HEK293 (cell line): ENCODE measurements around the gene HPX.

Experiments
- GLI4 ChIP-seq: fragments of 450-650 bp; formaldehyde crosslinking; IDR thresholded peaks from 2 replicates; pipeline ENCODE4 v1.5.1; 2016; ENCODE audit warnings: missing biosample characterization, missing genetic modification characterization
- REPIN1 ChIP-seq: fragments of 450-650 bp; formaldehyde crosslinking; IDR thresholded peaks from 2 replicates; pipeline ENCODE4 v1.5.1; 2017; ENCODE audit warnings: missing biosample characterization, missing genetic modification characterization, low read depth
- WT1 ChIP-seq: fragments of 450-650 bp; formaldehyde crosslinking; IDR thresholded peaks from 2 replicates; pipeline ENCODE4 v1.5.1; 2016; ENCODE audit warnings: missing biosample characterization, missing genetic modification characterization
- ZNF121 ChIP-seq: fragments of 450-650 bp; formaldehyde crosslinking; IDR thresholded peaks from 2 replicates; pipeline ENCODE4 v1.5.1; 2016; ENCODE audit warnings: missing biosample characterization, missing genetic modification characterization
- ZNF76 ChIP-seq: fragments of 450-650 bp; formaldehyde crosslinking; IDR thresholded peaks from 2 replicates; pipeline ENCODE4; 2016; ENCODE audit warnings: low read depth, missing biosample characterization, missing genetic modification characterization, borderline replicate concordance
- TF ChIP-seq, protein P1 (sequence below): fragments of 450-650 bp; formaldehyde crosslinking; IDR thresholded peaks from 2 replicates; pipeline ENCODE4 v1.5.1; 2016; ENCODE audit warnings: missing biosample characterization, missing genetic modification characterization
- TF ChIP-seq, protein P2 (sequence below): fragments of 450-650 bp; formaldehyde crosslinking; IDR thresholded peaks from 2 replicates; pipeline ENCODE4 v1.5.1; 2016; ENCODE audit warnings: missing biosample characterization, missing genetic modification characterization
- TF ChIP-seq, protein P3 (sequence below): fragments of 450-650 bp; IDR thresholded peaks from 2 replicates; pipeline ENCODE4 v1.5.1; 2018; ENCODE audit warnings: missing biosample characterization, mild to moderate bottlenecking, missing genetic modification characterization
- TF ChIP-seq, protein P4 (sequence below): fragments of 450-650 bp; formaldehyde crosslinking; IDR thresholded peaks from 2 replicates; pipeline ENCODE4 v1.5.1; 2016; ENCODE audit warnings: missing biosample characterization, missing genetic modification characterization

DNA sequence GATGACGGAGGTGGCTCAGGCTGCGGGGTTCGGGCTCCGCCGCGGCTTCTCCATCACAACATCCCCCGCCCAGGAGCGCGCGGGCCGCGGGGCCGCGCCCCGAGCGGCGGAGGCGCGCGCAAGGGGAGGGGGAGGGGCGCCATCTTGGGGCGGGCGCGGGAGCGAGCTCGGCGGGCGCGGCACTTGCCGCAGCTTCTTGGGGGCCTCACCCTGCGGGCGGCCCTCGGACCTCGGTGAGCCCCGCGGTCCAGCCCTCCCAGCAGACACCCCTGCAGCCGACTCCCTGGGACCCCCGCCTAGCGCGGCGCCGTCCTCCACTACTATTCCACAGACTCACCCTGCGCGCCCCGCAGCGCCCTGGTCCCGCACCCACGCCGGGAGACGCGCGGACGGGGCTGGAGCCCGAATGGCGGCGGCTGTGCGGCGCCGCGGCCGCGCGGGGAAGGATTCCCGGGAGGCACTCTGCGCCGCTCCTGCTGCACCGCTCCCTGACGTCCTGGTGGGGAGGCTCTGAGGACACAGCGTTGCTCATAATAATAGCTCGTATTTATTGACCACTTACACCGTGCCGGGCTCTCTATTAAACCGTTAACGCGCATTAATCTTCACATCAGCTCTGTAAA lies 21.7 kb downstream of the HPX start, which contains the start of gene APBB1:
- TF ChIP-seq WT1 (tag by site-specific recombination) = no peak
- TF ChIP-seq, protein P1, sequence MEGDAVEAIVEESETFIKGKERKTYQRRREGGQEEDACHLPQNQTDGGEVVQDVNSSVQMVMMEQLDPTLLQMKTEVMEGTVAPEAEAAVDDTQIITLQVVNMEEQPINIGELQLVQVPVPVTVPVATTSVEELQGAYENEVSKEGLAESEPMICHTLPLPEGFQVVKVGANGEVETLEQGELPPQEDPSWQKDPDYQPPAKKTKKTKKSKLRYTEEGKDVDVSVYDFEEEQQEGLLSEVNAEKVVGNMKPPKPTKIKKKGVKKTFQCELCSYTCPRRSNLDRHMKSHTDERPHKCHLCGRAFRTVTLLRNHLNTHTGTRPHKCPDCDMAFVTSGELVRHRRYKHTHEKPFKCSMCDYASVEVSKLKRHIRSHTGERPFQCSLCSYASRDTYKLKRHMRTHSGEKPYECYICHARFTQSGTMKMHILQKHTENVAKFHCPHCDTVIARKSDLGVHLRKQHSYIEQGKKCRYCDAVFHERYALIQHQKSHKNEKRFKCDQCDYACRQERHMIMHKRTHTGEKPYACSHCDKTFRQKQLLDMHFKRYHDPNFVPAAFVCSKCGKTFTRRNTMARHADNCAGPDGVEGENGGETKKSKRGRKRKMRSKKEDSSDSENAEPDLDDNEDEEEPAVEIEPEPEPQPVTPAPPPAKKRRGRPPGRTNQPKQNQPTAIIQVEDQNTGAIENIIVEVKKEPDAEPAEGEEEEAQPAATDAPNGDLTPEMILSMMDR = no peak
- TF ChIP-seq ZNF76 (tag by site-specific recombination) = no peak
- TF ChIP-seq REPIN1 (tag by site-specific recombination) = no peak
- no peak for TF ChIP-seq GLI4
- TF ChIP-seq, protein P2, sequence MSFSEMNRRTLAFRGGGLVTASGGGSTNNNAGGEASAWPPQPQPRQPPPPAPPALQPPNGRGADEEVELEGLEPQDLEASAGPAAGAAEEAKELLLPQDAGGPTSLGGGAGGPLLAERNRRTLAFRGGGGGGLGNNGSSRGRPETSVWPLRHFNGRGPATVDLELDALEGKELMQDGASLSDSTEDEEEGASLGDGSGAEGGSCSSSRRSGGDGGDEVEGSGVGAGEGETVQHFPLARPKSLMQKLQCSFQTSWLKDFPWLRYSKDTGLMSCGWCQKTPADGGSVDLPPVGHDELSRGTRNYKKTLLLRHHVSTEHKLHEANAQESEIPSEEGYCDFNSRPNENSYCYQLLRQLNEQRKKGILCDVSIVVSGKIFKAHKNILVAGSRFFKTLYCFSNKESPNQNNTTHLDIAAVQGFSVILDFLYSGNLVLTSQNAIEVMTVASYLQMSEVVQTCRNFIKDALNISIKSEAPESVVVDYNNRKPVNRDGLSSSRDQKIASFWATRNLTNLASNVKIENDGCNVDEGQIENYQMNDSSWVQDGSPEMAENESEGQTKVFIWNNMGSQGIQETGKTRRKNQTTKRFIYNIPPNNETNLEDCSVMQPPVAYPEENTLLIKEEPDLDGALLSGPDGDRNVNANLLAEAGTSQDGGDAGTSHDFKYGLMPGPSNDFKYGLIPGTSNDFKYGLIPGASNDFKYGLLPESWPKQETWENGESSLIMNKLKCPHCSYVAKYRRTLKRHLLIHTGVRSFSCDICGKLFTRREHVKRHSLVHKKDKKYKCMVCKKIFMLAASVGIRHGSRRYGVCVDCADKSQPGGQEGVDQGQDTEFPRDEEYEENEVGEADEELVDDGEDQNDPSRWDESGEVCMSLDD (tag by site-specific recombination) = no peak
- TF ChIP-seq, protein P3, sequence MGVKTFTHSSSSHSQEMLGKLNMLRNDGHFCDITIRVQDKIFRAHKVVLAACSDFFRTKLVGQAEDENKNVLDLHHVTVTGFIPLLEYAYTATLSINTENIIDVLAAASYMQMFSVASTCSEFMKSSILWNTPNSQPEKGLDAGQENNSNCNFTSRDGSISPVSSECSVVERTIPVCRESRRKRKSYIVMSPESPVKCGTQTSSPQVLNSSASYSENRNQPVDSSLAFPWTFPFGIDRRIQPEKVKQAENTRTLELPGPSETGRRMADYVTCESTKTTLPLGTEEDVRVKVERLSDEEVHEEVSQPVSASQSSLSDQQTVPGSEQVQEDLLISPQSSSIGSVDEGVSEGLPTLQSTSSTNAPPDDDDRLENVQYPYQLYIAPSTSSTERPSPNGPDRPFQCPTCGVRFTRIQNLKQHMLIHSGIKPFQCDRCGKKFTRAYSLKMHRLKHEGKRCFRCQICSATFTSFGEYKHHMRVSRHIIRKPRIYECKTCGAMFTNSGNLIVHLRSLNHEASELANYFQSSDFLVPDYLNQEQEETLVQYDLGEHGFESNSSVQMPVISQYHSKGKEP = no peak
- TF ChIP-seq ZNF121 = no peak
- TF ChIP-seq, protein P4, sequence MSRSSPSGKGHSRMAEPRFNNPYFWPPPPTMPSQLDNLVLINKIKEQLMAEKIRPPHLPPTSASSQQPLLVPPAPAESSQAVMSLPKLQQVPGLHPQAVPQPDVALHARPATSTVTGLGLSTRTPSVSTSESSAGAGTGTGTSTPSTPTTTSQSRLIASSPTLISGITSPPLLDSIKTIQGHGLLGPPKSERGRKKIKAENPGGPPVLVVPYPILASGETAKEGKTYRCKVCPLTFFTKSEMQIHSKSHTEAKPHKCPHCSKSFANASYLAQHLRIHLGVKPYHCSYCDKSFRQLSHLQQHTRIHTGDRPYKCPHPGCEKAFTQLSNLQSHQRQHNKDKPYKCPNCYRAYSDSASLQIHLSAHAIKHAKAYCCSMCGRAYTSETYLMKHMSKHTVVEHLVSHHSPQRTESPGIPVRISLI = no peak
